Osteocyte (in vitro differentiated cells): ENCODE measurements around the gene COMT. TPM values are rescaled to one million over a fixed set of nuclear protein-coding genes. Genes with fewer than 3 reads are reported as not detected.

Experiments used
- DNase-seq: peaks from one replicate; pipeline ENCODE4 v3.0.0; 2021; ENCODE audit warnings: mixed read lengths; ENCODE audit not compliant: unreplicated experiment; ENCODE audit errors: extremely low spot score
- H3K27ac Mint-ChIP-seq: one replicate; pipeline ENCODE4 v1.8.0; 2021; ENCODE audit warnings: mild to moderate bottlenecking, mixed read lengths; ENCODE audit not compliant: unreplicated experiment
- H3K27me3 Mint-ChIP-seq: one replicate; pipeline ENCODE4 v1.8.0; 2021; ENCODE audit warnings: mixed read lengths; ENCODE audit not compliant: unreplicated experiment
- H3K36me3 Mint-ChIP-seq: one replicate; pipeline ENCODE4 v1.8.0; 2021; ENCODE audit warnings: mixed read lengths; ENCODE audit not compliant: unreplicated experiment
- H3K4me1 Mint-ChIP-seq: one replicate; pipeline ENCODE4 v1.8.0; 2021; ENCODE audit warnings: mixed read lengths; ENCODE audit not compliant: unreplicated experiment
- H3K4me3 Mint-ChIP-seq: one replicate; pipeline ENCODE4 v1.8.0; 2021; ENCODE audit warnings: mild to moderate bottlenecking, moderate library complexity, mixed read lengths; ENCODE audit not compliant: unreplicated experiment
- H3K9me3 Mint-ChIP-seq: one replicate; pipeline ENCODE4 v1.8.0; 2021; ENCODE audit warnings: mixed read lengths; ENCODE audit not compliant: unreplicated experiment
- CTCF ChIP-seq: fragments of 200-600 bp; sonication (generic); IDR thresholded peaks from 2 replicates; pipeline ENCODE4 v1.5.0; 2021; ENCODE audit warnings: antibody characterized with exemption, mild to moderate bottlenecking, moderate library complexity
- total RNA-seq: library from RNA; stranded (reverse); gene quantifications from 2 replicates; pipeline ENCODE4 v1.2.1, GENCODE V29; 2021

The COMT gene
- total RNA-seq, 1 donor from 2014 or later: 92.1 TPM

DNA sequence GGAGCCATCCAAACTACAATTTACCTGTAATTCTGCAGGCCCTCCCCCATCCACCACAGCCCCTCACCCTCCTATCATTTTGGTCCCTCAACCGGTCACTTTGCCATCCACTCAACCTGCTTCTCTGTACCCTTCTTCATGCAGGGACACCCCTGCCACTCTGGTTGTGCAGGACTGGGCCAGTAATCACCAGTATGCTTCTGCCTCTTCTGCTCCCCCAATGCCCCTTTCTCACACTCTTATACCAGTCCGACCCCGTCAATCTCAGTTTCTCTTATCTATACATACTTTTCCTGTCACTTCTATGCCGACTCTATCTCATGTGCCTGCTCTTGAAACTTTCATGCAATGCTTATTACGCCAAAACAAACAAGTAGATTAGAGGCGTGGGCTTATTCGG, 5.1 kb upstream of the COMT start:
- no peak for TF ChIP-seq CTCF
- Mint-ChIP-seq H3K4me1 (peaks cover 9% of the 10 kb centered on the region), H3K27ac (no peak overlapping the region), H3K36me3 (peaks cover 10% of the 10 kb centered on the region), H3K4me3 (no peak overlapping the region), H3K27me3 (no peaks in the 10 kb centered on the region), H3K9me3 (peaks cover 17% of the 10 kb centered on the region)
- DNase-seq: no peak

- Mint-ChIP-seq H3K9me3 (peaks cover 17% of the 10 kb centered on the region), H3K4me3 (no peak overlapping the region), H3K36me3 (peaks cover 10% of the 10 kb centered on the region), H3K27me3 (no peaks in the 10 kb centered on the region), H3K27ac (no peak overlapping the region), H3K4me1 (peaks cover 18% of the 10 kb centered on the region)
- no peak for TF ChIP-seq CTCF
- DNase-seq: no peak
Measured at GRCh38 chr22:19937616-19938473, 3.7 kb upstream of the COMT start.

GRCh38 chr22:19940536-19941364, 822 bp upstream of the COMT start:
- Mint-ChIP-seq H3K9me3 (peaks cover 12% of the 10 kb centered on the region), H3K27ac (peak overlapping the region; percentile 79), H3K36me3 (peaks cover 5% of the 10 kb centered on the region), H3K4me3 (peak overlapping the region; percentile 75), H3K4me1 (peaks cover 36% of the 10 kb centered on the region), H3K27me3 (no peaks in the 10 kb centered on the region)
- DNase-seq: no peak
- TF ChIP-seq CTCF: no peak

- no peaks in the 10 kb centered on the region for H3K27me3 Mint-ChIP-seq
- peak overlapping the region; percentile 78 for H3K4me3 Mint-ChIP-seq
- TF ChIP-seq CTCF: no peak
- no peaks in the 10 kb centered on the region for H3K36me3 Mint-ChIP-seq
- peak overlapping the region; percentile 100 for H3K27ac Mint-ChIP-seq
- peaks cover 42% of the 10 kb centered on the region for H3K4me1 Mint-ChIP-seq
- no peaks in the 10 kb centered on the region for H3K9me3 Mint-ChIP-seq
- DNase-seq: no peak
Measured at GRCh38 chr22:19942157-19943081, 847 bp downstream of the COMT start.
